HG03442 (cell line): ENCODE results near the gene DOCK1.

ENCODE experiments used
- ATAC-seq: cut with Tn5 transposase; IDR thresholded peaks from one replicate; pipeline ENCODE4 v1.9.1; 2021; ENCODE audit warnings: mild to moderate bottlenecking, moderate library complexity; ENCODE audit not compliant: unreplicated experiment

Gene DOCK1

DNA sequence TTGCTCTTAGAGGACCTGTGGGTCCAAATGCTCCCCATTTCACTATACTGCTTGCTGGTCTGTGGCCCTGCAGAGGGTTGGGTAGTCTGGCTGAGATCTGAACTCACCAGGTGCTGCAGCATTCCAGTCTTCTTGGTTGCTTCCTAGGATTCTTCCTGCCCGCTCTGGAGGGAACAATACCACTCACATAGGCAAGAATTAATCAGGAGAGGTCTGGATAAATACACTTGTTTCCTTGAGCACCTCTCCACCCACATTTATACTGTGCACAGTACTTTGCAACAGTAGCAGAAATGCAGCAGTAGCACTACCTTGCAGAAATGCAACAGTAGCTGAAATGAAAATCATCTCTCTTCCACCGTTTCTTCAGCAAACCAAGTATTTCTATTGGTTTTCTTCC is 165.9 kb downstream of the DOCK1 start:
- no peak for ATAC-seq

GRCh38 chr10:127073666-127074065 is 168.4 kb downstream of the DOCK1 start:
- ATAC-seq: no peak

GRCh38 chr10:127079392-127079791 is 174.2 kb downstream of the DOCK1 start:
- no peak for ATAC-seq

GRCh38 chr10:127080317-127080716 is 175.1 kb downstream of the DOCK1 start:
- ATAC-seq: no peak

GRCh38 chr10:127081851-127082345 is 176.7 kb downstream of the DOCK1 start:
- no peak for ATAC-seq

- ATAC-seq: no peak
Observed at GRCh38 chr10:127082651-127083050, 177.4 kb downstream of the DOCK1 start.

GRCh38 chr10:127085957-127086356 is 180.7 kb downstream of the DOCK1 start:
- no peak for ATAC-seq

DNA sequence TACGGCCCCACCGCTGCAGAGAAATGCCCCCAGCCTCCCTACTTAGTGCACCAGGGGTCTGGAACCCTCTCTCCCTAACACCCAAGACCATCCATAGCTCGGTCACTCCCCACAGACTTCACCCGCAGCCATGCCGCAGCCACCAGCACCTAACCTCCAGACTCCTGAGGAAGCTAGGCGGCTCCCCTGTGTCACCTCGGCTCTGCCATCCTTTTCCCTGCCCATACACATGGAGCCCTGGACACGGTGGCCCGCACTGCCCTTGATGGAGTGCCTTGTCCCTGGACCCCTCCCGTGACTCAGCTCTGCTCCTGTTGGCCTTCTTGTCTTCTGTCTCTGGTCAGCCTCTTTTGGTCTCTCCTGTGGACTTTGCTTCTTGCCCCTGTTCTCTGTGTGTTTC is 183.7 kb downstream of the DOCK1 start:
- no peak for ATAC-seq

GRCh38 chr10:127089446-127089845 is 184.2 kb downstream of the DOCK1 start:
- no peak for ATAC-seq

DNA sequence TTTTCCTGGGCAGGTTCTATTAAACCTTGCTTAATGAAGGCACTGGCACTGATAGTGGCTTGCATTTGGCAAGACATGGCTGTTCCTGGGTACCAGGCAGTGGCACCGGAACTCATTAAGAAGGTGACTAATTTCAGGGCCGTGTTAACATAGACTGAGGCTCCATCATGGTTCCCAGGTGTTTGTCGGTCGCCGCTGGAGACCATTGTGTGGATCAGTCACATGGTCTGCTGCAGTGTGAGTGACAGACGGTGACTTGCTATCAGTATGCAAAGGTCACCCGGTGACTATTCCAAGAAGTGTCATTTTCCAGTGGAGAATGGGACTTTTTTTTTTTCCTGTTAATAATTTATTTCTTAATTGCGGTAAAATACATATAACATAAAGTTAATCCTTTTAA is 184.9 kb downstream of the DOCK1 start:
- no peak for ATAC-seq

DNA sequence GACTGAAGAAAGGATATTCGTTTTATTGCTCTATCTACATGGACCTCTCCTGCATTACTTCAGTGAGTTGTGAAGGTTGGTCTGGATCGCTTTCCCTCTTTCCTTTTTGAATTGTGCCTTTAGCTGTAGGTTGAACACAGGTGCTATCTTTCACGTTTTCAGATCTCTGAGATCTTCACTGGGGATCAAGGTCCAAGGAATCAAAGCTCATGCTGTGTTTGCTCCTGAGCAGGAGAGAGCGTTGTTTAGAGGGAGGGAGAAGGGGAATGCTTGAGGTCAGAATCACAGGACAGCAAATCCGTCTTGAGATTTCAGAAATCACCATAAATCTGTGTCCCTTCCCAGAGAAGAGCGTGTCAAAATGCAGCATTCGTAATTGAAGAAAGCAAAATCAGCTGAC is 186.1 kb downstream of the DOCK1 start:
- no peak for ATAC-seq

- ATAC-seq: no peak
Observed at GRCh38 chr10:127092916-127093315, 187.7 kb downstream of the DOCK1 start.

DNA sequence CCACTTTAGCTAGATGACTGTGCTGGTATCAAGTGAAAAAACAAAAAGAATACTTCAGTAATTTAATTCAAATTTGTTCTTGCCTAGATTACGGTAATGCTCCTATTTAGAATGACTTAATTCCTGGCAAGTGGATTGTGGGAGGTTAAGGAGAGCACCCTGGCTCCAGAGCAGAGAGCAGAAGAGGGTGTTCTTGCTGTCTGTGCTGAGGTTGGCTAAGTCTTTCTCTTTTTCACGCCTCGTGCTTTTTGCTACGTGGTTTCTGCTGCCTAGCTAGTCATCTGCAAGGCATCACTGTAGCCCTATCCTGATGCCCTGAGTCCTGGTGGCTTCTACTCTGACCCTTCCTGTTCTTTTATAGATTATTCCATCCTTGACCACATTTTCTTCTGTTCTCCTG is 189.8 kb downstream of the DOCK1 start:
- ATAC-seq: no peak

- no peak for ATAC-seq
Observed at GRCh38 chr10:127100983-127101615, 195.9 kb downstream of the DOCK1 start.

DNA sequence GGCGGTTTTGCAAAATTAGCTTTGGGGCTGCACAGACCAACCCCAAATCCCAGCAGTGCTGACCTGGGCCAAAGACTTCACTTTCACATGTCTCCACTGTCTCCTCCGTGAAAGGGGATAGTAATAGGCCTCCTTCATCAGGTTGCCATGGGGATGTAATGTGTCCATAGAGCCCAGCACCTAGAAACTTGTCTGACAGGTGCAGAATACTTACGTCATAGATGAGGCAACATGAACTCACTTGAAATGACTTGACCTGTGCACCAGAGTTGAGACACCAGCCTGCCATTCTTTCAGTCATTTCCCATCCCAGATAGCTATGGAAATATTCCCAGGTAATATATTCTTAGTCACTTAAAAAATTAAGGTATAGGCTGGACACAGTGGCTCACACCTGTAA is 196.9 kb downstream of the DOCK1 start:
- ATAC-seq: no peak

DNA sequence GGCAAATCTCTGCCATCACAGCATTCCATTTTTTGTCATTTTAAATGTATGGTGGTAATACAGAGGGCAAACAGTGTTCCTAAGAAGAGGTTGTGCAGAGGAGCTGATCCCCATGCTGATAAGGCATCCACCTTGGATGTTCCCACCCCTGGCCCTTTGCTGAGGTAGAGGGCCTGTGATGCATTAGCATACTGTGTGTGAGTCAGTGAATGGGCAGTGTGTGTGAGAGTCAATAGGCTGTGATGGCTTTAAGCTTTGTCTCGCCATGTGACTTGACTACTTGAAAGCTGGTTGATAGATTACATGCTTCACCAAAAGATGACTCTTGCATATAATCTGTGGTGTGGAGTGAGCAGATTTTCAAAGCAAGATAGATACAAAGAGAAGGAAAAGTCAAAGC is 209.9 kb downstream of the DOCK1 start:
- ATAC-seq: no peak

- no peak for ATAC-seq
Observed at GRCh38 chr10:127117125-127117524, 211.9 kb downstream of the DOCK1 start.

- ATAC-seq: no peak
Observed at GRCh38 chr10:127118034-127118433, 212.8 kb downstream of the DOCK1 start.

DNA sequence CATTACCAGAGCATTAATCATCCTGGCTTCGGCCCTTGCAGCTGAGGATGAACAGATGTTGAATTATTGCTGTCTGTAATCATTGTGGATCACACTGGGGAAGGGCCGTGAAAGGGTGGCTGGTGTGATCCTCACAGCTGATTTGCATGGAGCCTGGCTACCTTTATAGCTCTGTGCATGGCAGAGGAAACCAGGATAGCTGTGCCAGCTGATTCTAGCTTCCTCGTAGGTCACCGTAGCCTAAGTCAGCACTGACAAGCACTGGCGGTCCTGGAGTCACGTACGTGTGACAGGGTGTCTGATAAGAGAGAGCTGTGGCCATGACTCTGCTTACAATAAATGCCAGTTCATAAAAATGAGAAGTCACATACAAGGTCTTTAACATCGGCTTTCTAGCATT is 214.7 kb downstream of the DOCK1 start:
- no peak for ATAC-seq

DNA sequence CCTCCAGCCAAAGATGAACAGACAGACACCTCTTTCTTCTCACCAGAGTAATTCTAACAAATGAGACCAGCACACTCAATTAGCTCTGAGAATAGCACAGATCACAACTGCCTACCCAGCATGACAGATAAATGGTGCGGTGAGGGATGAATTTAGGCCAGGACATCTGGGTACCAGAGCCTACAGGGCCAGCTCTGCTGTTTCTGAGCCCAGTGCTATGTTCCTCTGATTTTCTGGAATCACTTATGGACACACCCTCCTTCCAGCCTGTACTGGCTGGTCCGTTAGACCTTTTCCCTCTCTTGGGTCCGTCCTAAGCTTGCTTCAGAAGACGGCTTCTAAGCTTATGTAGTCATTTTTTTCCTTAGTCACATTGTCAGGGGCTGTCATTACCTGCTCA is 217.6 kb downstream of the DOCK1 start:
- ATAC-seq: no peak

GRCh38 chr10:127123626-127124025 is 218.4 kb downstream of the DOCK1 start:
- ATAC-seq: no peak

DNA sequence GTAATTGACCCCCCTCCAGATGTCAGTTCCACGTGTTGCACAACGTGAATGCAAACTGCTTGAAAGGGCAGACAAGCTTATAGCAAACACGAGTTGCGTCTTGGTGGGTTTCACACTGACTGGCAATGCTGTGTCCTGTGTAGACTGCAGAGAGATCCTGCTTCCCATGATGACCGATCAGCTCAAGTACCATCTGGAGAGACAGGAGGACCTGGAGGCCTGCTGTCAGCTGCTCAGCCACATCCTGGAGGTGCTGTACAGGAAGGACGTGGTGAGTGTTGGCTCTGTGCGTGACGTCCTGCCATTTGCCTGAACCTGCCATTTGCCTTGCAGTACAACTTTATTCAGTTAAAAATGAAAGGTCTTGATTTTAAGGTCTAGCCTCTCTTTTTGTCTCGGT is 220.1 kb downstream of the DOCK1 start:
- ATAC-seq: no peak

DNA sequence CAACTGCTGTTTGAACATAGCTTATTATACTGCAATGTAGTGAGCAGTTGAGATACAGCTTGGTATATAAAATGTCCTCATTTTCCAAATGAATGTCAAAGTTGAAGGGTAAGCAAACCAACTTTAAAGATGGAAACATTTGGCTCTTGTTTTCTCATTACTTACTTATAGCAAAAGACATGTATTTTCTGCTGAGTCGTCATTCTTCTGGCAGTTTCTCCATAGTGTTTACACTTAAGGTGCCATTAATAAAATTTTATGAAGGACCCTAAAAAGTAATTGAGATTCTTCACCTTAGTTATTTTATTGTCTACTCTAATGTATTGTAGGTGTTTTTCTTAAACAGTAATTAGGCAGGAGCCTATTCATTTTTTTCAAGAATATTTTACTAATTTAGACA is 222.6 kb downstream of the DOCK1 start:
- ATAC-seq: no peak
